PC-3 (cell line): ENCODE data around the gene DGKD. TPM values are rescaled to one million over a fixed set of nuclear protein-coding genes. Genes with fewer than 3 reads are reported as not detected.

ENCODE experiments used
- ATAC-seq: fragments of 200-7000 bp; cut with Tn5 transposase; 2 replicates; pipeline ENCODE4 v1.9.1; 2020; ENCODE audit warnings: mild to moderate bottlenecking, moderate library complexity
- BruUV-seq: library from RNA; stranded (reverse); fragments of 400-500 nt; replicated peaks from 2 replicates; lab custom pipeline; 2021; lab: Mats Ljungman, UMichigan
- CTCF ChIA-PET: fragments of 300-600 bp; sonication (Branson Sonifier 250); formaldehyde crosslinking; loops from one replicate; lab custom pipeline; 2022; ENCODE audit warnings: antibody characterized with exemption; lab: Charles Lee
- POLR2A ChIA-PET: fragments of 300-600 bp; sonication (Branson Sonifier 250); formaldehyde crosslinking; loops from one replicate; lab custom pipeline; 2022; ENCODE audit warnings: antibody characterized with exemption; ENCODE audit not compliant: unreplicated experiment; lab: Charles Lee
- DNase-seq: peaks from one replicate; pipeline ENCODE4 v3.0.0-alpha.2; 2015
- H2AFZ ChIP-seq: fragments of 300-600 bp; sonication (generic); 2 replicates; pipeline ENCODE4 v1.6.0; 2016; ENCODE audit warnings: antibody characterized with exemption, low read length
- H3F3A ChIP-seq: fragments of 300-600 bp; sonication (generic); one replicate; pipeline ENCODE4 v1.6.0; 2017; ENCODE audit warnings: antibody characterized with exemption, low read length, control low read depth, mild to moderate bottlenecking; ENCODE audit not compliant: unreplicated experiment
- H3K27ac ChIP-seq: fragments of 300-600 bp; sonication (generic); 2 replicates; pipeline ENCODE4 v1.5.1; 2016; ENCODE audit warnings: mild to moderate bottlenecking, low read length
- H3K27me3 ChIP-seq: fragments of 300-600 bp; sonication (generic); 2 replicates; pipeline ENCODE4 v1.6.1; 2016; ENCODE audit warnings: low read length, mixed read lengths
- H3K36me3 ChIP-seq: fragments of 300-600 bp; sonication (generic); 2 replicates; pipeline ENCODE4 v1.6.1; 2016; ENCODE audit warnings: low read depth, mixed run types, low read length, mixed read lengths
- H3K4me1 ChIP-seq: fragments of 300-600 bp; sonication (generic); 2 replicates; pipeline ENCODE4 v1.5.1; 2016; ENCODE audit warnings: low read length; ENCODE audit not compliant: insufficient read depth
- H3K4me2 ChIP-seq: fragments of 300-600 bp; sonication (generic); 2 replicates; pipeline ENCODE4 v1.6.0; 2016; ENCODE audit warnings: low read length
- H3K4me3 ChIP-seq: fragments of 300-600 bp; sonication (generic); 2 replicates; pipeline ENCODE4 v1.5.1; 2016; ENCODE audit warnings: mild to moderate bottlenecking, low read length, mixed read lengths
- H3K79me2 ChIP-seq: fragments of 300-600 bp; sonication (generic); 2 replicates; pipeline ENCODE4 v1.6.1; 2017; ENCODE audit warnings: low read length, mixed read lengths
- H3K9ac ChIP-seq: fragments of 300-600 bp; sonication (generic); 2 replicates; pipeline ENCODE4 v1.6.0; 2016; ENCODE audit warnings: mild to moderate bottlenecking, low read length
- H3K9me2 ChIP-seq: fragments of 300-600 bp; sonication (generic); replicated peaks from 2 replicates; pipeline ENCODE4 v1.6.1; 2016; ENCODE audit warnings: mixed run types, low read length, mixed read lengths
- H3K9me3 ChIP-seq: fragments of 300-600 bp; sonication (generic); 2 replicates; pipeline ENCODE4 v1.6.1; 2016; ENCODE audit warnings: low read length, mixed read lengths
- H4K20me1 ChIP-seq: fragments of 300-600 bp; sonication (generic); 2 replicates; pipeline ENCODE4 v1.6.1; 2016; ENCODE audit warnings: low read length, mixed read lengths
- EZH2 ChIP-seq: fragments of 300-600 bp; sonication (generic); IDR thresholded peaks from one replicate; pipeline ENCODE4 v1.6.1; 2017; ENCODE audit warnings: antibody characterized with exemption, mild to moderate bottlenecking, low read length; ENCODE audit not compliant: unreplicated experiment
- EZH2phosphoT487 ChIP-seq: fragments of 300-600 bp; sonication (generic); IDR thresholded peaks from 2 replicates; pipeline ENCODE4 v1.6.1; 2018; ENCODE audit warnings: mild to moderate bottlenecking, antibody characterized with exemption, low read length, borderline replicate concordance
- intact Hi-C: fragments of 100-400 bp; cut with micrococcal nuclease; formaldehyde crosslinking; loops from 2 replicates; pipeline ENCODE4 v1.9.0; 2023
- total RNA-seq: library from RNA; depleted of rRNA; stranded (reverse); fragments of >200 nt; gene quantifications from 2 replicates; pipeline ENCODE4 v1.2.3, GENCODE V29; 2014
- TF ChIP-seq, protein P1 (sequence below): fragments of 300-600 bp; sonication (generic); conservative IDR thresholded peaks from 2 replicates; pipeline ENCODE4 v1.5.1; 2017; ENCODE audit warnings: antibody characterized with exemption, low read depth, mild to moderate bottlenecking, low read length

The DGKD gene
- total RNA-seq, 1 experiment from 2014 or later = 23.3 TPM

DNA sequence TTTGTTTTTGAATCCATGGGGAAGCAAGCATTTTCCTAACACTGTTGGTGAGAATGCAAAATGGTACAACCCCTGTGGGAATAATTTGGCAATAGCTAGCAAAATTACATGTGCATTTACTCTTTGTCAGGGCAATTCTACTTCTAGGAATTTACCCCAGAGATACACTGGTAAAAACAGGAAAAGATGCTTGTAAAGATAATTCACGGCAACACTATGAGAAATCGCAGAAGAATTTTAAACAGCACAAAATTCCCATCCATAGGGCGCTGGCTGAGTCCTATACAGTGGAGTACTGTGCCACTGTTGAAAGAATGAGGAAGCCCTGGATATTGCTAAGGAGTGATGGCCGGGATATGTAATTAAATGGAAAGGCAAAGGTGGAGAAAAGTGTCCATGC is 75.8 kb downstream of the DGKD start:
- no peak overlapping the region for H2AFZ ChIP-seq
- no peaks in the 10 kb centered on the region; the same call in 1 of the 2 replicates for H3K9me2 ChIP-seq
- ChIA-PET CTCF (no interaction called here), POLR2A (interaction anchor here (0.7 kb wide), 1 partner anchor 15 kb away, joined by 3 read pairs; no protein-coding TSS in a partner anchor)
- H3K9me3 ChIP-seq = no peaks in the 10 kb centered on the region; the same call in 1 of the 2 replicates
- no peaks in the 10 kb centered on the region for H3F3A ChIP-seq
- H3K4me1 ChIP-seq = peaks cover 54% of the 10 kb centered on the region
- DNase-seq (peak; percentile 91), ATAC-seq (peak; percentile 94)
- peak overlapping the region; percentile 25 for H3K9ac ChIP-seq
- BruUV-seq = no TSS peak
- H3K27ac ChIP-seq = peak overlapping the region; percentile 83
- H4K20me1 ChIP-seq = no peaks in the 10 kb centered on the region
- intact Hi-C loops = loop anchor here (1.0 kb wide), 1 partner anchor 18 kb away; no protein-coding TSS in a partner anchor
- peak overlapping the region; percentile 26 for H3K4me2 ChIP-seq
- peaks cover 84% of the 10 kb centered on the region for H3K79me2 ChIP-seq
- no peaks in the 10 kb centered on the region for H3K27me3 ChIP-seq
- H3K4me3 ChIP-seq = no peak overlapping the region
- peaks cover 37% of the 10 kb centered on the region for H3K36me3 ChIP-seq
- TF ChIP-seq, protein P1, sequence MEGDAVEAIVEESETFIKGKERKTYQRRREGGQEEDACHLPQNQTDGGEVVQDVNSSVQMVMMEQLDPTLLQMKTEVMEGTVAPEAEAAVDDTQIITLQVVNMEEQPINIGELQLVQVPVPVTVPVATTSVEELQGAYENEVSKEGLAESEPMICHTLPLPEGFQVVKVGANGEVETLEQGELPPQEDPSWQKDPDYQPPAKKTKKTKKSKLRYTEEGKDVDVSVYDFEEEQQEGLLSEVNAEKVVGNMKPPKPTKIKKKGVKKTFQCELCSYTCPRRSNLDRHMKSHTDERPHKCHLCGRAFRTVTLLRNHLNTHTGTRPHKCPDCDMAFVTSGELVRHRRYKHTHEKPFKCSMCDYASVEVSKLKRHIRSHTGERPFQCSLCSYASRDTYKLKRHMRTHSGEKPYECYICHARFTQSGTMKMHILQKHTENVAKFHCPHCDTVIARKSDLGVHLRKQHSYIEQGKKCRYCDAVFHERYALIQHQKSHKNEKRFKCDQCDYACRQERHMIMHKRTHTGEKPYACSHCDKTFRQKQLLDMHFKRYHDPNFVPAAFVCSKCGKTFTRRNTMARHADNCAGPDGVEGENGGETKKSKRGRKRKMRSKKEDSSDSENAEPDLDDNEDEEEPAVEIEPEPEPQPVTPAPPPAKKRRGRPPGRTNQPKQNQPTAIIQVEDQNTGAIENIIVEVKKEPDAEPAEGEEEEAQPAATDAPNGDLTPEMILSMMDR = no peak
- no peak for TF ChIP-seq EZH2phosphoT487
- TF ChIP-seq EZH2 = no peak

DNA sequence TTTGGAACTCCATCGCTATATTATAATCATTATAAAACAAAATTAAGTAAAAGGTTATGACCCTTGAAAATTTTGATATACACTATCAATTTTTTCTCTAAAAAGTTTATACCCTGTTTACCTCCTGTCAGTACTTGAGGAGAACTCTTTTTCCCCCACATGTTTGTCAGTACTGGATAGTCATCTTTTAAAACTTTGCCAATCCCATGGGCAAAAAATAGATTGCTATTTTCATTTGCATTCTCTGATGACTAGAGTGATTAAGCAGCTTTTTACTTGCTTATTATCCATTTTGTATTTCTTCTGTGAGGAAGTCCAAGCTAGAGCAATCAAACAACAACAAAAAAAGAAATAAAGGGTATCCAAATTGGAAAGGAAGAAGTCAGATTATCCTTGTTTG is 76.4 kb downstream of the DGKD start:
- Histone ChIP-seq H3K9me2 (no peaks in the 10 kb centered on the region; the same call in 1 of the 2 replicates), H3K27ac (peak overlapping the region; percentile 83), H3K36me3 (peaks cover 38% of the 10 kb centered on the region), H3K79me2 (peaks cover 79% of the 10 kb centered on the region), H3K4me1 (peaks cover 51% of the 10 kb centered on the region), H3K9me3 (no peaks in the 10 kb centered on the region; the same call in 1 of the 2 replicates), H3K27me3 (no peaks in the 10 kb centered on the region), H4K20me1 (no peaks in the 10 kb centered on the region), H3K9ac (peak overlapping the region; percentile 15; the same call in 1 of the 2 replicates), H2AFZ (no peak overlapping the region), H3K4me3 (no peak overlapping the region), H3K4me2 (peak overlapping the region; percentile 26), H3F3A (no peaks in the 10 kb centered on the region)
- TF ChIP-seq, protein P1 = no peak
- TF ChIP-seq EZH2phosphoT487 = no peak
- POLR2A ChIA-PET = interaction anchor here (0.7 kb wide), 1 partner anchor 15 kb away, joined by 3 read pairs; no protein-coding TSS in a partner anchor
- BruUV-seq = no TSS peak
- DNase-seq (no peak), ATAC-seq (no peak)
- intact Hi-C loops = loop anchor here (1.0 kb wide), 1 partner anchor 18 kb away; no protein-coding TSS in a partner anchor
- CTCF ChIA-PET = no interaction called here

DNA sequence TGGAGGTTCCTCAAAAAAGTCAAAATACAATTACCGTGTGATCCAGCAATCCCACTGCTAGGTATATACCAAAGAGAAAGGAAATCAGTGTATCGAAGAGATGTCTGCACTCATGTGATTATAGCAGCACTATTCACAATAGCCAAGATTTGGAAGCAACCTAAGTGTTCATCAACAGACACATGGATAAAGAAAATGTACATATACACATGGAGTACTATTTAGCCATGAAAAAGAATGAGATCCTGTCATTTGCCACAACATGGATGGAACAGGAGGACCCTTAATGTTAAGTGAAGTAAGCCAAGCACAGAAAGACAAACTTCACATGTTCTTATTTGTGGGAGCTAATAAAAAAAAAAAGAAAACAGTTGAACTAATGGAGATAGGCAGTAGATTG is 78.7 kb downstream of the DGKD start:
- H3K4me3 ChIP-seq = no peak overlapping the region
- CTCF ChIA-PET = no interaction called here
- POLR2A ChIA-PET = interaction anchor here (0.6 to 1.0 kb wide), 2 partner anchors 11 to 14 kb away, joined by 4 to 9 read pairs; no protein-coding TSS in a partner anchor
- no peaks in the 10 kb centered on the region for H3K27me3 ChIP-seq
- H3K27ac ChIP-seq = no peak overlapping the region
- no peak for ATAC-seq
- H3K9me2 ChIP-seq = no peaks in the 10 kb centered on the region; the same call in 1 of the 2 replicates
- no peaks in the 10 kb centered on the region for H3F3A ChIP-seq
- peaks cover 31% of the 10 kb centered on the region for H3K4me1 ChIP-seq
- no peaks in the 10 kb centered on the region for H3K9me3 ChIP-seq
- H2AFZ ChIP-seq = no peak overlapping the region
- TF ChIP-seq EZH2phosphoT487 (no peak), EZH2 (no peak)
- TF ChIP-seq, protein P1 = no peak
- H3K4me2 ChIP-seq = no peak overlapping the region
- no peaks in the 10 kb centered on the region for H4K20me1 ChIP-seq
- peaks cover 56% of the 10 kb centered on the region for H3K79me2 ChIP-seq
- intact Hi-C loops = no loop called here
- no TSS peak for BruUV-seq
- H3K9ac ChIP-seq = no peak overlapping the region
- H3K36me3 ChIP-seq = peaks cover 33% of the 10 kb centered on the region; the same call in 1 of the 2 replicates
- DNase-seq = no peak
